Psoas muscle (tissue), 8 donors: ENCODE results near the gene GJA1. TPM values are rescaled to one million over a fixed set of nuclear protein-coding genes. Genes with fewer than 3 reads are reported as not detected.
"Not testable (repeated sequence)": the region's sequence is repeated elsewhere in the genome, so short reads cannot be mapped to it uniquely, and the experiment has no call there.

Experiments used
- ATAC-seq, 4 donors: fragments of 200-7000 bp; cut with Tn5 transposase; one replicate each; pipeline ENCODE4 v1.9.1; 2020; ENCODE audit warnings: moderate library complexity in 3 of 4, mild to moderate bottlenecking in 2 of 4
- DNase-seq, 2 donors: peaks; one replicate each; pipeline ENCODE4 v3.0.0-alpha.2; 2020
- H3K27ac ChIP-seq: fragments of 200-600 bp; one replicate; pipeline ENCODE4 v1.8.0; 2022
- H3K27me3 ChIP-seq, 3 donors: fragments of 200-600 bp in 1 of 3; one replicate each; pipeline versions ENCODE4 v1.6.1 to v1.8.0; 2013 to 2022; ENCODE audit warnings: low read length in 2 of 3, mild to moderate bottlenecking in 2 of 3, moderate library complexity in 1 of 3; ENCODE audit not compliant: insufficient read depth in 3 of 3
- H3K36me3 ChIP-seq, 2 donors: fragments of 200-600 bp in 1 of 2; one replicate each; pipeline versions ENCODE4 v1.6.1 to v1.8.0; 2013 to 2022; ENCODE audit warnings: low read depth in 1 of 2, mild to moderate bottlenecking in 1 of 2, moderate library complexity in 1 of 2; ENCODE audit not compliant: insufficient read depth in 1 of 2
- H3K4me1 ChIP-seq: fragments of 200-600 bp; one replicate; pipeline ENCODE4 v1.8.0; 2022
- H3K4me3 ChIP-seq: fragments of 200-600 bp; one replicate; pipeline ENCODE4 v1.8.0; 2022; ENCODE audit warnings: mild to moderate bottlenecking
- H3K9me3 ChIP-seq: fragments of 200-600 bp; one replicate; pipeline ENCODE4 v1.8.0; 2022
- CTCF ChIP-seq: fragments of 200-600 bp; IDR thresholded peaks from one replicate; pipeline ENCODE4 v1.8.0; 2022; ENCODE audit warnings: antibody characterized with exemption
- WGBS, 3 donors: extraction: QIAGEN DNeasy Blood & Tissue Kit; methylation state at CpG; one replicate each; pipeline versions ENCODE4 v1.1.6 to v1.1.7; 2013; 5-methylcytosine and 5-hydroxymethylcytosine counted together
- intact Hi-C, 2 donors: fragments of 100-400 bp; cut with DNase I; formaldehyde crosslinking; loops; one replicate each; pipeline versions ENCODE4 v1.11.0 to v1.14.2; 2022
- polyA plus RNA-seq, 3 donors: library from polyadenylated mRNA; stranded (reverse); fragments of 200-250 nt; gene quantifications; one replicate each; pipeline ENCODE4 v1.2.3, GENCODE V29; 2013
- total RNA-seq, 4 donors: library from RNA; stranded (reverse); fragmentation: NEBNext Ultra II Directional in 2 of 4; extraction: Animal tissue kit (Norgen Biotek cat#: 25700) in 2 of 4; gene quantifications; one replicate each; pipeline versions ENCODE4 v1.2.1 to v1.2.4, GENCODE V29; 2021 to 2023
- donor health status: healthy with polysubstance abuse.
- donor health status: DM: no; HTN: no; CAD: no; lungs with moderate emphysema.
- donor health status: Bipolar disorder and iron deficiency.
- donor health status: healthy.
- donor health status: DM: yes; HTN: yes; CAD: no.
- donor health status: DM: no; HTN: no; CAD: no.
- donor health status: DM: no; HTN: no; CAD: no.
- donor health status: DM: yes; HTN: yes; CAD: no.

GJA1 gene
- total and polyA plus RNA-seq, 7 donors: 5.8 to 20.2 (median 9.8) TPM

GRCh38 chr6:121430514-121431460 lies 4.7 kb upstream of the GJA1 start:
- peak; percentile 71 for TF ChIP-seq CTCF
- Histone ChIP-seq H3K27me3 (peaks cover 0 to 10% (median 0%) of the 10 kb centered on the region in 3 donors), H3K27ac (no peak overlapping the region), H3K4me3 (no peak overlapping the region), H3K4me1 (no peaks in the 10 kb centered on the region), H3K36me3 (no peaks in the 10 kb centered on the region), H3K9me3 (no peaks in the 10 kb centered on the region)
- no peak for DNase-seq
- WGBS, 3 donors: 64 to 67% (median 65%) methylated on average over 10 of the region's 10 CpGs
- intact Hi-C loops: loop anchor here (2.0 to 10.0 kb wide), 8 partner anchors 420 to 864 kb away; no protein-coding TSS in a partner anchor
- peak in 1 of 4 donors; percentile 82 for ATAC-seq

- 94 to 97% (median 97%) methylated on average over 6 of the region's 6 CpGs for WGBS, 3 donors
- H3K9me3 ChIP-seq, DNase-seq, H3K36me3 ChIP-seq, H3K4me1 ChIP-seq, ATAC-seq, H3K27ac ChIP-seq, H3K4me3 ChIP-seq: not testable (repeated sequence)
- H3K27me3 ChIP-seq: peaks cover 0 to 19% (median 0%) of the 10 kb centered on the region in 3 donors
- intact Hi-C loops: loop anchor here (2.0 to 10.0 kb wide), 8 partner anchors 419 to 863 kb away; no protein-coding TSS in a partner anchor
Measured at GRCh38 chr6:121431776-121432175, 3.7 kb upstream of the GJA1 start.

GRCh38 chr6:121434037-121434770 lies 1.2 kb upstream of the GJA1 start:
- DNase-seq (peak in 1 of 2 donors; percentile 21), ATAC-seq (no peak)
- no peak overlapping the region for H3K27ac ChIP-seq
- intact Hi-C loops: loop anchor here (5.0 to 10.0 kb wide), 5 partner anchors 418 to 861 kb away; no protein-coding TSS in a partner anchor
- no peaks in the 10 kb centered on the region for H3K9me3 ChIP-seq
- H3K4me3 ChIP-seq: no peak overlapping the region
- peaks cover 0 to 36% (median 5%) of the 10 kb centered on the region in 3 donors for H3K27me3 ChIP-seq
- TF ChIP-seq CTCF: no peak
- H3K4me1 ChIP-seq: no peaks in the 10 kb centered on the region
- WGBS, 3 donors: 89 to 92% (median 90%) methylated on average over 13 of the region's 13 CpGs
- no peaks in the 10 kb centered on the region for H3K36me3 ChIP-seq

- Histone ChIP-seq H3K27ac (peak overlapping the region; percentile 39), H3K4me3 (peak overlapping the region; percentile 69), H3K4me1 (no peaks in the 10 kb centered on the region), H3K9me3 (no peaks in the 10 kb centered on the region), H3K27me3 (peaks cover 2 to 36% (median 5%) of the 10 kb centered on the region in 3 donors), H3K36me3 (no peaks in the 10 kb centered on the region)
- intact Hi-C loops: loop anchor here in 1 of 2 donors (5.0 to 10.0 kb wide), 3 partner anchors 216 to 858 kb away; no protein-coding TSS in a partner anchor
- DNase-seq (peak in 1 of 2 donors; percentile 20), ATAC-seq (peak in 1 of 4 donors; percentile 45)
- 2 to 3% (median 2%) methylated on average over 16 of the region's 16 CpGs for whole genome bisulfite sequencing, 3 donors
- TF ChIP-seq CTCF: no peak
Measured at GRCh38 chr6:121436274-121436857, 920 bp downstream of the GJA1 start.
